Cardiac ventricle fibroblast (primary cell): ENCODE results near the gene PRPF31. TPM values are rescaled to one million over a fixed set of nuclear protein-coding genes. Genes with fewer than 3 reads are reported as not detected.

ENCODE experiments used
- total RNA-seq: library from RNA; depleted of rRNA; stranded (reverse); fragments of >200 nt; gene quantifications from 2 replicates; pipeline ENCODE4 v1.2.3, GENCODE V29; 2015

PRPF31 gene, protein sequence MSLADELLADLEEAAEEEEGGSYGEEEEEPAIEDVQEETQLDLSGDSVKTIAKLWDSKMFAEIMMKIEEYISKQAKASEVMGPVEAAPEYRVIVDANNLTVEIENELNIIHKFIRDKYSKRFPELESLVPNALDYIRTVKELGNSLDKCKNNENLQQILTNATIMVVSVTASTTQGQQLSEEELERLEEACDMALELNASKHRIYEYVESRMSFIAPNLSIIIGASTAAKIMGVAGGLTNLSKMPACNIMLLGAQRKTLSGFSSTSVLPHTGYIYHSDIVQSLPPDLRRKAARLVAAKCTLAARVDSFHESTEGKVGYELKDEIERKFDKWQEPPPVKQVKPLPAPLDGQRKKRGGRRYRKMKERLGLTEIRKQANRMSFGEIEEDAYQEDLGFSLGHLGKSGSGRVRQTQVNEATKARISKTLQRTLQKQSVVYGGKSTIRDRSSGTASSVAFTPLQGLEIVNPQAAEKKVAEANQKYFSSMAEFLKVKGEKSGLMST
- total RNA-seq: 38.3 and 47.2 TPM in 2 replicates

DNA sequence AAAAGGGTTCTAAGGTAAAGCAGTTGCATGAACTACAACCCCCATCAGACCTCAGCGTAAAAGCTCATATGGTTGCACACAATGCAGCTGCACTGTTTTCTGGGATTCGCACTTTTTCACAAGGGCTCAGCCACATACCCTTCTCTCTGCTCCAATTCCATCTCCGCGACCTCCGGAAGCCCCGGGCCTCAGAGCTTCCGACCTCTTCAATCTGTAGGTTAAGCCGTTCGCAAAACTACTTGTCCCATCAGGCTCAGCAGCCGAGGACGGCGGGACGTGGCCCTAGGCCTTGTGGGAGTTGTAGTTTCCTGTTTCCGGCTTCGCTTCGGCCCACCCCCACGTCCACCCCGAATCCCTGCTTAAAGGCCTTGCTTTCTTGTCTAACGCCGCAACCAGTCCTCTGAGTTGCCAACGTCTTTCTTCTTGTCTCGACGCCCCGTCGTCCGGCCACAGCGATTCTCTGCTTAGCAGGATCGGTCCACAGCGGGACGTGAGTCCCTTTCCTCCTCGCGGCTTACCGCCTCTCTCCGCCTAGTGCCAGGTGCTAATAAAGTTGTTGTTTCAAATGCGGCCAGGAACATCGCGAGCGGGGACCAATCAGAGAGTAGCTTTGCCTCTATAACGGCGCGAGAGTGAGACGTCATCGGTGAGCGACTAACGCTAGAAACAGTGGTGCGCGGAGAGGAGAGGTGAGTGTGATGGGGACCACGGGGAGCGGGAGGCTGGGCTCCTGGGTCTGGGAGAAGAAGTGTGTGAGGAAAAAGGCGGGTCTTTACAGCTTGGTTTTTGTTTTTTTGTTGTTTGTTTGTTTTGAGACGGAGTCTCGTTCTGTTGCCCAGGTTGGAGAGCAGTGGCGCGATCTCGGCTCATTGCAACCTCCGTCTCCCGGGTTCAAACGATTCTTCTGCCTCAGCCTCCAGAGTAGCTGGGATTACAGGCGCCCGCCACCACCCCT, at the start of gene PRPF31, which contains the start of gene TFPT:
Gene PRPF31 (plus strand): TSS at position 646 of the 955 bp plus-strand sequence. CDS start 2,525 bp downstream, outside the sequence.
Gene TFPT (minus strand): TSS at position 549 of the 955 bp plus-strand sequence. CDS start 388 bp downstream, at position 161.

DNA sequence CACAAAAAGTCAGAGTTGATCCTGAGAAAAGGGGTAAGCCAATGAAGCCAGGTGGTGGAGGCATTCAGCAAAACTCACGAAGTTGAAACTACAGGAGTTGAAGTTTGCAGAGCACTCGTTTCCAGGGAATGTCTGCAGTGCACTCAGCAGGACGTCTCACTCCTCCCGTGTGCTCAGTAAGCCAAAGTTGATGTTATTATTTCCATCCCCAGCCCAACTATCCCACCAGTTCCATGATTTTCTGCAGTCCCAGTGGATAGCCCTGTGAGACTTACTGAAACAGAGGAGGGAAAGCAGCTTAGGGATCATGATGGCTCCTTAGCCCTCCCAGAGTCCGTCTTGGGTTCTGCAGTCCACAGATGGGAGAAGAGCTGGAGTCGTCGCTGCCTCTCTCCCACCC, 34.5 kb upstream of the PRPF31 start, which contains the start of gene TARM1:
Gene TARM1 (minus strand): TSS at position 334 of the 400 bp plus-strand sequence. CDS start 25 bp downstream, at position 309.

DNA sequence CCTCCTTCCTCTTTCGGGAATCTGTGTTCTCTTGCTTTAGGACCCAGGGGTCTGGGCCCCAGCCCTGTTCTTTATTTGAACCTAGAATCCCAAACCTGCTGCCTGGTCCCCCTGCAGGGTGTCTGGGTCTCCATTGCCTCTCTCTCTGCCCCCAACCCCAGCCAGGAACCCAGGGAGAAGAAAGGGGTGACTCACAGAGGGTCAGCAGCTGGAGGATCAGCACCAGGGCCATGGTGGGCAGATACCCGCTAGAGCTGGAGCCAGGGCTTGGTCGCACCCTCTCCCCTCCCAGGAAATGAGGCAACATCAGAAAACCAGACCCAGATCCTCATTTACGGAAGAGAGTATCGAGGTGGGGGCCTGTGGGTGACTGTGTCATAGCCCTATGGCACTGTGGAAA, 15.0 kb upstream of the PRPF31 start, which contains the start of gene OSCAR:
Gene OSCAR (minus strand): TSS at position 243 of the 400 bp plus-strand sequence. CDS start 11 bp downstream, at position 232.

DNA sequence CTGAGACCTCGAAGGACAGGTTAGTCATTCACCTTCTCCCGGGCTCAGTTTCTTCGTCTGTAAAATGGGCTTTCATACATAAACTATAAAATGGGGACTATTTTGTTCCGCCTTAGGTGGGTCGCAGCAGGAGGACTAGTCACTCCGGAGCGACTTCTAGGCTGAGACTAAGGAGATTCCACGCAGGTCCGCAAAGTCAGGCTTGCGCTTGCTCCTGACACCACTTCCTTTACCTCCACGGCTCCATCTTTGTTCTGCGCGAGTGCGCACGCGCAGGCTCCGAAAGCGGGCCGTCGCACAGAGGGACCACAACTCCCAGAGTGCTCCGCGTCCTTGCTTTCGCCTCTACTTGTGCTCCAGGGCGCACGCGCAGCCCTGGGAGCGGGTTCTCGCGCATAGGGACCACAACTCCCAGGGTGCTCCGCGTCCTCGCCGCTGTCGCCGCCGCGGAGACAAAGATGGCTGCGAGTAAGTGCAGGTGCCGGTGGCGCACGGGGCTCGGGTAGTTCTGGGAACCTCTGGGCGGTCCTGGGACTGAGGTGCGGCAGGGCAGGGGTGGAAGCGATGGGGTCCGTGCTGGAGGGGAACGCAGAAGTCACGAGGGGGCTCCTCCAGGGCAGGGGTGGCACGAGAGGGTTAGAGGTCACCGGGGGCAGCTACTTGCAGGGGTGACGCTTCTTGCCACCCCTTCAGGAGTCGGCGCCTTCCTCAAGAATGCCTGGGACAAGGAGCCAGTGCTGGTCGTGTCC, 13.0 kb upstream of the PRPF31 start, which contains the start of gene NDUFA3:
Gene NDUFA3 (plus strand): TSS at position 435 of the 749 bp plus-strand sequence. CDS start 24 bp downstream, at position 459.

DNA sequence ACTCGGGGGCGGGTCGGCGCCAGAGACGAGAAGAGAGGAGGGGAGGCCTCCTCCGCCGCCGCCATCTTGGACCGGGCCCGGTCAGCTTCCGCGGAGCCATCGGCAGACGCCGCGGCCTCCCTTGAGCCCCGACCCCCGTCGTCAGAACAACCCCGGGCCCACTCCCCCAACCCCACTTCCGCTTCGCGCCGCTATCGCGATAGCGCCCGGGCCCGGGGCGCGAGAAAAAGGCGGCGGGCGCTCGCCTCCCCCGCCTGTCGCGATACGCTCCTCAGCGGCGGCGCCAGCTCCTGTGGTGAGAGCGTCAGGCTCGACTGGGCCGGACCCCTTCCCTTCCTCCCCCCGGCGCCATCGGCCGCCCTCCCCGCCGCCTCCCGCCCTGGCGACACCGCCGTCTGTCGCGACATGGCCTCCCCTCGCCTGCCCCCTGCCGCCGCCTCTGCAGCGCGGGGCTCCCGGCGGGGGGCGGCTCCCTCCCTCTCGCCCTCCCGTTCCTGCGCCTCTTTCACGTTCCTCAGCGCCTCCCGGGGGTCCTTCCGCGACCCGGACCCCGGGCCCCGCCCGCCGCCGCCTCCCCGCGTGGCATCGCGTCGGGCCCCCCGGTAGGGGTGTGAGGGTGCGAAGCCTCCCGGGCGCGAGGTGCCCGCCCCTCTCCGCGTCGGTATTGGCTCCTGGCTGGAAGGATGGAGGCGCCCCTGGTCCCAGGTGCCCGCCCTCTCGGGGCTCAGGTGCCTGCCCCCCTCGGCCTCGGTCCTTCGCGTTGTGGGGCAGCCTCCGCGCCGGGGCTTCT, 22.3 kb downstream of the PRPF31 start, which contains the start of gene CNOT3:
Gene CNOT3 (plus strand): TSS at position 64 of the 790 bp plus-strand sequence. CDS start 5,217 bp downstream, outside the sequence.

DNA sequence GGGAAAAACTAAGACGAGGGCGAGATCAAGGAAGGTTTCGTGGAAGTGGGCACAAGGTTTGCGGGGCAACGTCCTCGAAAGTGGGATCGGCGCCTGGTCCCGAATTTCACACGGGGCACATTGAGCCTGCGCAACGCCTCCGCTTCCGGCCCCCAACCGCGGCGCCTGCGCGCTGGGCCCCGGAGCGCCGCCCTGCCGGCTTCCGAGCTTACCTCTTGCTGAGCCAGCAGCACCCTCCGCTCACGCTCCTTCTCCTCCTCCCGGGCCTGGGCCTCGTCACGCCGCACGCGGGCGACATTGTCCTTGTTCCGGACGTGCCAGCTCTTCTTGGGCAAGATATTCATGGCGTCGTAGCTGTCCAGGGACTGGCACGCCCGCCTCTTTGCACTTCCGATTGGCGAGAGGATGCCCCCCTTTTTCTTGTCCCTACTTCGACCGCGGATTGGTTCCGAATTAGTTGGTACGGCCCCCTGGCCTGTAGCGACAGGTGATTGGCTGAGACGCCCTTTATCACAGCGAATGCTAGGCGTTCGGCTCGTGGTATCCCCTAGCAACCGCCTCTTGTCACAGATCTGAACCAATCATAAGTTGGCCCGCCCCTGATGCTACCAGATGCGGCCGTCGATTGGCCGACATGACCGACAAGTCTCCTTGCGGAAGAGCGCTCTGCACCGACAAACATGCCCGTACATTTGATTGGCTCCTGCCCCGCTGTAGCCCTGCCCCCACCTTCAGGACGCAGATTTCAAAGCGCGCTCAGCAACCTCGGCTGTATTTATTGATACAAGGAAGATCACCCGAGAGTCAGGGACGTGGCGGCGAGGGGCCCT, 44.0 kb downstream of the PRPF31 start, which contains the start of gene LENG1:
Gene LENG1 (minus strand): TSS at position 370 of the 830 bp plus-strand sequence. CDS start 26 bp downstream, at position 344.

DNA sequence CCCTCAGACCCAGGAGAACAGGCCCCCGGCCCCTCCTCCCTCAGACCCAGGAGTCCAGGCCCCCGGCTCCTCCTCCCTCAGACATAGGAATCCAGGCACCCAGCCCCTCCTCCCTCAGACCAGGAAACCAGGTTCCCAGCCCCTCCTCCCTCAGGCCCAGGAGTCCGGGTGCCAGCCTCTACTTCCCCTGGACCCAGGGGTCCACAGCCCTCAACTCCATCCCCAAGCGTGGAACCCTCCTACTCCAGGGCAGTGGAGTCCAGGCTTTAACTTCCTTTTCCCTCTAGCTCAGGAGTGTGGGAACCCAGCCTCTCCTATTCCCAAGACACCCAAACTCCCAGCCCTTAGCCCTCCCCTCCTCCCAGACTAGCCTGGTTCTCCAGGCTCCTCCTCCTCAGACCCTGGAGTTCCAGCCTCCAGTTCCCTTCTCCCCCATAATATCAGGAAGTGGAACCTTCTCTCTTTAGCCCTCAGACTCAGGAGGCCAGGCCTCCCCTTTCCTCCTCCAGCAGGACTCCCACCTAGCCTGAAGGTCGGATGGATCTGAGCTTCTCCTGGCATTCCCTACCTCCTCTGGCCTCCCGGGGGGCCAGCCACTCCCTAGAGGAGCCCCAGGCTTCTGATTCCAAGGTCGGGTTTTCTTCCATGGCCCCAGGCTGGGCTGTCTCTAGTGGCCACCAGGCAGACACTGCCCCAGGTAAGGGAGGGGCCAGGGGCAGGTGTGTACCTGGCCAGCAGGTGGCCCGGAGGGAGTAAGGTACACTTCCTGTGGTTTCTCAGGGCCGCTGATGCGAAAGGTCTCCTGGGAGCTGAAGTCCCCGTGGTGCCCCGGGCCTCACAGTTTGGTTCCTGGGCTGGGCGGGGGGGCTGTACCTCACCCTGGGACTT, 57.2 kb downstream of the PRPF31 start, which contains the start of gene TMC4:
Gene TMC4 (minus strand): TSS at position 690 of the 888 bp plus-strand sequence. CDS start 43 bp downstream, at position 647.

Other genes starting within 250 kb of the PRPF31 start
- gene MYADM, start 247.9 kb upstream of the PRPF31 start, total RNA-seq: 41.5 and 49.5 TPM in 2 replicates
- not detected in 2 replicates for gene PRKCG, start 233.6 kb upstream of the PRPF31 start, total RNA-seq
- gene CACNG7, start 206.5 kb upstream of the PRPF31 start, total RNA-seq: 3.5 and 9.0 TPM in 2 replicates
- 0.39 and 1.1 TPM in 2 replicates for gene CACNG8, start 152.8 kb upstream of the PRPF31 start, total RNA-seq
- 0.68 and 1.8 TPM in 2 replicates for gene CACNG6, start 124.1 kb upstream of the PRPF31 start, total RNA-seq
- gene VSTM1, start 51.9 kb upstream of the PRPF31 start, total RNA-seq: not detected in 2 replicates
- gene TARM1, start 34.4 kb upstream of the PRPF31 start, total RNA-seq: not detected in 2 replicates
- gene OSCAR, start 15.0 kb upstream of the PRPF31 start, total RNA-seq: 0.69 TPM in 1 of 2 replicates, not detected in the other
- 5.2 and 6.7 TPM in 2 replicates for gene NDUFA3, start 12.9 kb upstream of the PRPF31 start, total RNA-seq
- gene TFPT, start 97 bp upstream of the PRPF31 start, total RNA-seq: 16.7 and 22.3 TPM in 2 replicates
- gene CNOT3, start 22.0 kb downstream of the PRPF31 start, total RNA-seq: 29.0 and 71.3 TPM in 2 replicates
- 2.6 and 4.3 TPM in 2 replicates for gene LENG1, start 44.0 kb downstream of the PRPF31 start, total RNA-seq
- 0.44 TPM in 1 of 2 replicates, not detected in the other for gene TMC4, start 57.4 kb downstream of the PRPF31 start, total RNA-seq
- 146 and 153 TPM in 2 replicates for gene MBOAT7, start 73.8 kb downstream of the PRPF31 start, total RNA-seq
- gene TSEN34, start 75.6 kb downstream of the PRPF31 start, total RNA-seq: 114 and 134 TPM in 2 replicates
- 2,120 and 2,256 TPM in 2 replicates for gene RPS9, start 85.1 kb downstream of the PRPF31 start, total RNA-seq
- not detected in 2 replicates for gene LILRB3, start 107.3 kb downstream of the PRPF31 start, total RNA-seq
- gene LILRA6, start 127.0 kb downstream of the PRPF31 start, total RNA-seq: not detected in 2 replicates
- not detected in 2 replicates for gene LILRB5, start 141.5 kb downstream of the PRPF31 start, total RNA-seq
- not detected in 2 replicates for gene LILRB2, start 165.4 kb downstream of the PRPF31 start, total RNA-seq
- not detected in 2 replicates for gene LILRA5, start 197.4 kb downstream of the PRPF31 start, total RNA-seq
- not detected in 2 replicates for gene LILRA4, start 223.4 kb downstream of the PRPF31 start, total RNA-seq
- not detected in 2 replicates for gene LAIR1, start 249.2 kb downstream of the PRPF31 start, total RNA-seq